CD4-positive, alpha-beta T cell treated with Interleukin-6 for 4 hours (primary cell): ENCODE results near the gene OR4M2.
"Not testable (repeated sequence)": the region's sequence is repeated elsewhere in the genome, so short reads cannot be mapped to it uniquely, and the experiment has no call there.

Experiments
- DNase-seq: peaks from one replicate; pipeline ENCODE4 v3.0.0-alpha.2; 2020; ENCODE audit warnings: mixed read lengths

OR4M2 gene, protein sequence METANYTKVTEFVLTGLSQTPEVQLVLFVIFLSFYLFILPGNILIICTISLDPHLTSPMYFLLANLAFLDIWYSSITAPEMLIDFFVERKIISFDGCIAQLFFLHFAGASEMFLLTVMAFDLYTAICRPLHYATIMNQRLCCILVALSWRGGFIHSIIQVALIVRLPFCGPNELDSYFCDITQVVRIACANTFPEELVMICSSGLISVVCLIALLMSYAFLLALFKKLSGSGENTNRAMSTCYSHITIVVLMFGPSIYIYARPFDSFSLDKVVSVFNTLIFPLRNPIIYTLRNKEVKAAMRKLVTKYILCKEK

DNA sequence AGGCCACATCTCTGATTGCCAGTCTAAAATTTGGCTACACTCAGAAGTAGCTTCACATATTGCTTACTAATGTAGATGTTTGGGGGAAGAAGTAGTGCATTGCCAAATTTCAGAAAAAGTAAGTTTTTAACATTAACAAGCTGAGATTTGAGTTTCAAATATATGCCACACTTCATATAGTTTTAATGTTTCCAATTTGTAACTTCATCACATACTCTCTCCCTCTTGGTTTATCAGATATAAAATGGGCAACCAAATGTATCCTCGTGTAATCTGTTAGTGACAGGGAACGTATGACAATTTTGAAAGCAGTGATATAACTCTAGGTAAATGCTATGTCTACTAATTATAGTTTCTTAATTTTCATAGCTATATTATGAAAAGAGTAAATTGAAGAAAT lies at the start of gene OR4M2:
OR4M2 (plus strand) TSS at position 301 of the 400 bp plus-strand sequence; CDS start at position 399, 98 bp downstream.
- not testable (repeated sequence) for DNase-seq

DNA sequence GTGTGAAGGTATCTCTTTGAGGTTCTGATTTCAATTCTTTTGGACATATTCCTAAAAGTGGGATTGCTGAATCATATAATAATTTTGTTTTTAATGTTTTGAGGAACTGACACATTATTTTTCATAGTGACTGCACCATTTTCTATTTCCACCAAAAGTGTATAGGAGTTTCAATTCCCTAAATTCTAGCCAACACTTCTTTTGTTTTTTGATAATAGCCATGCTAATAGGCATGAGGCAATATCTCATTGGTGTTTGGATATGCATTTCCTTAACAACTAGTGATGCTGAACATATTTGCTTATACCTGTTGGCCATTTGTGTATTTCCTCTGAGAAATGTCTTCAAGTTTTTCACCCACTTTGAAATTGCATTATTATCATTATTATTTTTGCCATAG lies 11.1 kb upstream of the OR4M2 start:
- DNase-seq = not testable (repeated sequence)

DNA sequence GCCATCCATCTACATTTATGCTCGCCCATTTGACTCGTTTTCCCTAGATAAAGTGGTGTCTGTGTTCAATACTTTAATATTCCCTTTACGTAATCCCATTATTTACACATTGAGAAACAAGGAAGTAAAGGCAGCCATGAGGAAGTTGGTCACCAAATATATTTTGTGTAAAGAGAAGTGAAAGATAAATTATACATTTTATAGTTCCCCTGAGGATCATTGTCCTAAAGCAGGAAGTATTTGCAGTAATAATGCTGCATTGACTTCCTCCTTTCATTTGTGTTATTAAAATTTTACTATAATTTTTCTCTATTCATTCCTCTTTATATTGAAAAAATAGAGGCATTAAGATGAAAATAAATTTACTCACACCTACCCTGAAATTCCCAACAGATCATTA lies 1.1 kb downstream of the OR4M2 start:
- DNase-seq = not testable (repeated sequence)

DNA sequence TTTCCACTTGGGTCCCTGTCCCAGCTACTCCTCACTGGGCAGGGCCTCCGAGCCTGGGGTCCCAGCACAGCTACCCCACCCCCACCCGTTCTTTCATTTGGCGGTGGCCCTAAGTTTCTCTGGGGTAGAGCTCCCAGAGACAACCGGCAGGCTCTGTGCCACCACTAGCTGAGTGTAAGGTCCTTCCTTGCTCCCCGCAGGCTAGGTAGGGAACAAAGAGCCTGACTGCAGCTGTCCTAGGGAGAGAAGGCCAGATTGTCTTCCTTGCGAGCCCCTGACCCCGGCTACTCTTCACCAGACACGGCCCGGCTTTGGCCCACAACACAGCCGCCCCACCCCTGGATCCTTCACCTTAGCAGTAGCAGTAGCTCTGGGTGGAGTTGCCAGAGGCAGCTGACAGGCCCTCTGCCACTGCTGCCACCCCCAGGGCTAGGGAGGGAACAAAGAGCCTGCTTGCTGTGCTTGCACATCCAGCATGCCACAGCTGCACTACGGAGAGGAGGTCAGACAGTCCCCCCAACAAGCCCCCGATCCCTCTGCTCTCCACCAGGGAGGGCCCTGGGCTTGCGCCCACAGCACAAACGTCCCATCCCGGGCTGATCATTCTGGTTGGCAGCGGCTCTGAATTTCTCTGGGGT lies 18.4 kb downstream of the OR4M2 start:
- DNase-seq = not testable (repeated sequence)

DNA sequence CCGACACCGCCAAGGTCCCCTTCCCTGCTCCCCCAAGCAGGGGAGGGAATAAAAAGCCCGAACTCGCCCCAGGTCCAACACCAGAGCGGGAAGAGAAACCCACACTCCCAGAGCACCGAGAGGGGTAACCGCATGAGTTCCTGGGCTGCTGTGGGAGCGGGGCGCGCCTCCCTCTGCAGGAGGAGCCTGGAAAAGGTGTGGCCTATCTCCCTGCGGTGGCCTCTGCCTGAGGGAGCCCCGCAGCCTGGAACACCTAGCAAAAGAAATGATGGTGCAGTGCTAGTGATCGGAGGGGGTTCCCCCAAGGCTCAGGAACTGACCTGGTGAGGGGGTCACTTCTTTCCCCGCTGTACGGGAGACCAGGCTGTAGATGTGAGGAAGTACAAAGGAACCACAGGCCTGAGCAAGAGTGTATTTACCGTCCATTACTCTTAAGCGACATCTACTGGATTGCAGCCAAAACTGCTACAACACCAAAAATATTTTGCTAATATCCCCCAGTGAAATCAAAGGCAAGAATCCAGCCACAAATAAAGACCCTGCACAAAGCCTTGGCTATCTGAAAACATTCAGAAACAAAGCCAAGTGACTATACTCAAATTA lies 19.1 kb downstream of the OR4M2 start:
- not testable (repeated sequence) for DNase-seq

DNA sequence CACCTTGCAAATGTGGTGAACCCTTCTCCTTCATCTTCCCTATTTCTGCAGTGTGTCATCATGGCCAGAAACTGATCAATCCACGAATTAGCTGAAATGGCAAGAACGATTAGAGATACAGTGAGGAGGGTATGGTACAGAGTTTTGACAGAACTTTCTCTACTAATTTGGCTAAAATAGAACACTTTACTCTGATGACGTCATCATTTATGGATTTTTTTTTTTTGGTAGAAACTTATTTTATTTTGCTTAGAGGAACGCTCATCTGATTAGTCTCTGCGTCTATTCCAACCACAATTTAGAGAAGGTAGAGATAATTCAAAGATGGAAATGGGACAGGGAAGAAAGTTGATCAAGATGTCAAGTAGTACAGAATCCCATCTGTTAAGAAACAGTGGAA lies 41.7 kb downstream of the OR4M2 start:
- DNase-seq = not testable (repeated sequence)
